A673 (cell line): ENCODE results near the gene ACTL7B. TPM values are rescaled to one million over a fixed set of nuclear protein-coding genes. Genes with fewer than 3 reads are reported as not detected.

Source experiments
- BruUV-seq: library from RNA; stranded (reverse); fragments of 400-500 nt; replicated peaks from 2 replicates; lab custom pipeline; 2021; lab: Mats Ljungman, UMichigan
- CTCF ChIA-PET: fragments of 300-600 bp; sonication (Branson Sonifier 250); formaldehyde crosslinking; loops from one replicate; lab custom pipeline; 2022; ENCODE audit warnings: antibody characterized with exemption; lab: Charles Lee
- POLR2A ChIA-PET: fragments of 300-600 bp; sonication (Branson Sonifier 250); formaldehyde crosslinking; loops from one replicate; lab custom pipeline; 2022; ENCODE audit warnings: antibody characterized with exemption; ENCODE audit not compliant: low non-redundant PET; lab: Charles Lee
- DNase-seq: peaks from one replicate; pipeline ENCODE4 v3.0.0-alpha.2; 2015; ENCODE audit warnings: low spot score
- H3K27ac ChIP-seq: fragments of 200-600 bp; sonication (generic); 2 replicates; pipeline ENCODE4 v1.5.1; 2016; ENCODE audit warnings: mixed run types, low read depth, mild to moderate bottlenecking, mixed read lengths, antibody characterized with exemption, low read length; ENCODE audit not compliant: poor library complexity, severe bottlenecking
- H3K27me3 ChIP-seq: fragments of 200-600 bp; sonication (generic); replicated peaks from 2 replicates; pipeline ENCODE4 v1.6.1; 2017; ENCODE audit warnings: mixed run types, low read depth, mild to moderate bottlenecking, mixed read lengths, antibody characterized with exemption, low read length; ENCODE audit not compliant: insufficient read depth, poor library complexity
- H3K36me3 ChIP-seq: fragments of 200-600 bp; sonication (generic); 2 replicates; pipeline ENCODE4 v1.6.1; 2016; ENCODE audit warnings: mixed run types, mild to moderate bottlenecking, mixed read lengths, antibody characterized with exemption, low read length; ENCODE audit not compliant: insufficient read depth, poor library complexity, severe bottlenecking
- H3K4me1 ChIP-seq: fragments of 200-600 bp; sonication (generic); 2 replicates; pipeline ENCODE4 v1.6.1; 2017; ENCODE audit warnings: mixed run types, mild to moderate bottlenecking, mixed read lengths, antibody characterized with exemption, low read length; ENCODE audit not compliant: insufficient read depth, poor library complexity, severe bottlenecking
- H3K4me3 ChIP-seq: fragments of 200-600 bp; sonication (generic); 2 replicates; pipeline ENCODE4 v1.5.1; 2016; ENCODE audit warnings: low read depth, mixed run types, mild to moderate bottlenecking, mixed read lengths, low read length; ENCODE audit not compliant: poor library complexity, severe bottlenecking
- H3K9me3 ChIP-seq: fragments of 200-600 bp; sonication (generic); 2 replicates; pipeline ENCODE4 v1.6.1; 2016; ENCODE audit warnings: mixed run types, low read depth, mild to moderate bottlenecking, mixed read lengths, antibody characterized with exemption, low read length; ENCODE audit not compliant: poor library complexity, severe bottlenecking
- EZH2 ChIP-seq: fragments of 200-600 bp; sonication (generic); IDR thresholded peaks from 2 replicates; pipeline ENCODE4 v1.6.1; 2017; ENCODE audit warnings: borderline replicate concordance, low read depth, mild to moderate bottlenecking, mixed read lengths, antibody characterized with exemption, low read length; ENCODE audit not compliant: poor library complexity, severe bottlenecking
- intact Hi-C: fragments of 100-400 bp; cut with micrococcal nuclease; formaldehyde crosslinking; loops from one replicate; pipeline ENCODE4 v1.10.0; 2022; ENCODE audit not compliant: unreplicated experiment
- total RNA-seq: library from RNA; stranded (reverse); gene quantifications from 2 replicates; pipeline ENCODE4 v1.2.3, GENCODE V29; 2021
- TF ChIP-seq, protein P1 (sequence below): fragments of 300-800, 200-600 bp; sonication (generic); conservative IDR thresholded peaks from 2 replicates; pipeline ENCODE4 v1.5.1; 2017; ENCODE audit warnings: low read depth, mild to moderate bottlenecking, antibody characterized with exemption, low read length, moderate library complexity, mixed read lengths

ACTL7B gene
- total RNA-seq, 1 experiment from 2014 or later: not detected

DNA sequence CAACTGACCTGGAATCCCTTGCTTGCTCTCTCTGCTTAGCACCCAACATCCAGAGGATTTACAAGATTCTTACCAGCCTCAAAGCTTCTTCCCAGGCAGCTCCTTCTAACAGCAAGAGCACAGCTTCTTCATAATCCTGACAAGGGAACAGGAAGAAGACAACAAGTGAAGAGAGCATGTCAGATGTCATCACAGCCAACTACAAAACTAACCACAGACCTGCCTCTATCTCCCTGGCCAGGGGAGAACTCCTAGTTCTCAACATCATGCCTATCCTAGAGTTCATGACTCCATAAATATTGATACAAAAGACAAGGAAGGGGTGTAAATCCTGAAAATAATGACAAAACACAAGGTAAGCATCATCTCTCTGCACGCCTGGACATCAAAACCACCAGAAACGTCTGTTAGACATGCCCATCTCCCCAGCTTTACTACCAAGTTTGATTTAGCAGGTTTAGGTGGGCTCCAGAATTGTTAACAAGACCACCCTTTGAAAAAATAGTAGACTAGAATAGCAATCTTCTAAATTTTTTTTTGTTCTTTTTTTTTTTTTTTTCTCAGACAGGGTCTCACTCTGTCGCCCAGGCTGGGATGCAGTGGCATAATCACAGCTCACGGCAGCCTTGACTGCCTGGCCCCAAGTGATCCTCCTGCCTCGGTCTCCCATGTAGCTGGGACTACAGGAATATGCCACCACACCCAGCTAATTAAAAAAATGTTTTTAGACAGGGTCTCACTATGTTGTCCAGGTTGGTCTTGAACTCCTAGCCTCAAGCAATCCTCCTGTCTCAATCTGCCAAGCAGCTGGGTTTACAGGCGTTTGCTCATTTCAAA lies 26.5 kb upstream of the ACTL7B start:
- Histone ChIP-seq H3K4me3 (no peak overlapping the region), H3K36me3 (peaks cover 40% of the 10 kb centered on the region), H3K27ac (no peak overlapping the region), H3K9me3 (no peaks in the 10 kb centered on the region), H3K27me3 (no peaks in the 10 kb centered on the region), H3K4me1 (peaks cover 5% of the 10 kb centered on the region)
- BruUV-seq: no TSS peak
- DNase-seq: no peak
- TF ChIP-seq, protein P1, sequence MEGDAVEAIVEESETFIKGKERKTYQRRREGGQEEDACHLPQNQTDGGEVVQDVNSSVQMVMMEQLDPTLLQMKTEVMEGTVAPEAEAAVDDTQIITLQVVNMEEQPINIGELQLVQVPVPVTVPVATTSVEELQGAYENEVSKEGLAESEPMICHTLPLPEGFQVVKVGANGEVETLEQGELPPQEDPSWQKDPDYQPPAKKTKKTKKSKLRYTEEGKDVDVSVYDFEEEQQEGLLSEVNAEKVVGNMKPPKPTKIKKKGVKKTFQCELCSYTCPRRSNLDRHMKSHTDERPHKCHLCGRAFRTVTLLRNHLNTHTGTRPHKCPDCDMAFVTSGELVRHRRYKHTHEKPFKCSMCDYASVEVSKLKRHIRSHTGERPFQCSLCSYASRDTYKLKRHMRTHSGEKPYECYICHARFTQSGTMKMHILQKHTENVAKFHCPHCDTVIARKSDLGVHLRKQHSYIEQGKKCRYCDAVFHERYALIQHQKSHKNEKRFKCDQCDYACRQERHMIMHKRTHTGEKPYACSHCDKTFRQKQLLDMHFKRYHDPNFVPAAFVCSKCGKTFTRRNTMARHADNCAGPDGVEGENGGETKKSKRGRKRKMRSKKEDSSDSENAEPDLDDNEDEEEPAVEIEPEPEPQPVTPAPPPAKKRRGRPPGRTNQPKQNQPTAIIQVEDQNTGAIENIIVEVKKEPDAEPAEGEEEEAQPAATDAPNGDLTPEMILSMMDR: no peak
- no peak for TF ChIP-seq EZH2
- intact Hi-C loops: no loop called here
- CTCF ChIA-PET: no interaction called here
- POLR2A ChIA-PET: no interaction called here

GRCh38 chr9:108880738-108881316 lies 25.0 kb upstream of the ACTL7B start:
- no peak for TF ChIP-seq EZH2
- TF ChIP-seq, protein P1: no peak
- intact Hi-C loops: no loop called here
- no TSS peak for BruUV-seq
- Histone ChIP-seq H3K4me3 (no peak overlapping the region), H3K9me3 (no peaks in the 10 kb centered on the region), H3K4me1 (peaks cover 4% of the 10 kb centered on the region), H3K36me3 (peaks cover 40% of the 10 kb centered on the region), H3K27ac (no peak overlapping the region), H3K27me3 (no peaks in the 10 kb centered on the region)
- no peak for DNase-seq
- CTCF ChIA-PET: no interaction called here
- POLR2A ChIA-PET: no interaction called here

- ChIA-PET POLR2A (no interaction called here), CTCF (no interaction called here)
- no peak for TF ChIP-seq EZH2
- TF ChIP-seq, protein P1: no peak
Observed at GRCh38 chr9:108877524-108877923, 21.7 kb upstream of the ACTL7B start.

More at GRCh38 chr9:108877524-108877923, 21.7 kb upstream of the ACTL7B start:
- Histone ChIP-seq H3K27ac (no peak overlapping the region), H3K4me1 (no peaks in the 10 kb centered on the region), H3K36me3 (peaks cover 48% of the 10 kb centered on the region), H3K27me3 (no peaks in the 10 kb centered on the region), H3K4me3 (no peak overlapping the region), H3K9me3 (no peaks in the 10 kb centered on the region)
- DNase-seq: no peak
- intact Hi-C loops: no loop called here
- no TSS peak for BruUV-seq
